ENCODE measurements around the gene GTF2A2. TPM values are rescaled to one million over a fixed set of nuclear protein-coding genes. Genes with fewer than 3 reads are reported as not detected.

Gene GTF2A2
- total RNA-seq, 4 donors from 2014 or later, result 18.7 to 35.7 (median 28.2) TPM

GRCh38 chr15:59615661-59616060, 41.7 kb downstream of the GTF2A2 start:
- DNase-seq, result no peak
- intact Hi-C loops (cut with DNase I), result loop anchor here (10.0 kb wide), 1 partner anchor 71 kb away; no protein-coding TSS in a partner anchor
- Histone ChIP-seq H3K27ac (peak overlapping the region in 3 of 4 donors; percentile 22 to 71 (median 60)), H3K9me3 (no peaks in the 10 kb centered on the region), H3K4me3 (no peak overlapping the region), H3K4me1 (peaks cover 0 to 31% (median 0%) of the 10 kb centered on the region in 3 donors), H3K36me3 (no peaks in the 10 kb centered on the region), H3K27me3 (peaks cover 0 to 23% (median 0%) of the 10 kb centered on the region in 4 donors)
- no peak for TF ChIP-seq CTCF (IDR thresholded peaks at IDR 0.05)
- TF ChIP-seq POLR2A (IDR thresholded peaks at IDR 0.05), result no peak
- 87 to 89% methylated on average over 4 to 5 of the region's 5 CpGs for WGBS, 2 donors

GRCh38 chr15:59614153-59614552, 43.2 kb downstream of the GTF2A2 start:
- no peaks in the 10 kb centered on the region for H3K9me3 ChIP-seq
- peaks cover 0 to 31% (median 0%) of the 10 kb centered on the region in 3 donors for H3K4me1 ChIP-seq
- intact Hi-C loops (cut with DNase I), result loop anchor here (10.0 kb wide), 1 partner anchor 69 kb away; no protein-coding TSS in a partner anchor
- H3K27me3 ChIP-seq, result peaks cover 0 to 21% (median 0%) of the 10 kb centered on the region in 4 donors
- TF ChIP-seq CTCF (IDR thresholded peaks at IDR 0.05) (no peak), POLR2A (IDR thresholded peaks at IDR 0.05) (no peak)
- no peak overlapping the region for H3K4me3 ChIP-seq
- no peaks in the 10 kb centered on the region for H3K36me3 ChIP-seq
- WGBS, 2 donors, result 83 to 90% methylated on average over 7 of the region's 7 CpGs
- no peak for DNase-seq
- H3K27ac ChIP-seq, result peak overlapping the region in 1 of 4 donors; percentile 71

- peaks cover 0 to 32% (median 0%) of the 10 kb centered on the region in 3 donors for H3K4me1 ChIP-seq
- intact Hi-C loops (cut with DNase I), result loop anchor here (10.0 kb wide), 1 partner anchor 67 kb away; no protein-coding TSS in a partner anchor
- peaks cover 0 to 10% (median 0%) of the 10 kb centered on the region in 4 donors for H3K27me3 ChIP-seq
- H3K27ac ChIP-seq, result peak within 1 kb of the TSS in 1 of 4 donors; percentile 50
- no peak for DNase-seq
- TF ChIP-seq CTCF (IDR thresholded peaks at IDR 0.05) (no peak), POLR2A (IDR thresholded peaks at IDR 0.05) (no peak)
- no peaks in the 10 kb centered on the region for H3K9me3 ChIP-seq
- no peaks in the 10 kb centered on the region for H3K36me3 ChIP-seq
- H3K4me3 ChIP-seq, result no peak within 1 kb of the TSS
- 58 to 65% methylated on average over 8 of the region's 8 CpGs for WGBS, 2 donors
Observed at GRCh38 chr15:59611276-59612260, 45.7 kb downstream of the GTF2A2 start, which contains the start of gene GCNT3. GCNT3 (plus strand) TSS chr15:59611783; CDS start chr15:59618239, 6,456 bp downstream.

- no peak overlapping the region for H3K27ac ChIP-seq
- 79 to 88% methylated on average over 6 of the region's 7 CpGs for WGBS, 2 donors
- H3K36me3 ChIP-seq, result no peaks in the 10 kb centered on the region
- no peaks in the 10 kb centered on the region for H3K9me3 ChIP-seq
- H3K27me3 ChIP-seq, result peaks cover 0 to 10% (median 0%) of the 10 kb centered on the region in 4 donors
- no peak for DNase-seq
- H3K4me1 ChIP-seq, result peaks cover 0 to 16% (median 0%) of the 10 kb centered on the region in 3 donors
- intact Hi-C loops (cut with DNase I), result loop anchor here (10.0 kb wide), 1 partner anchor 65 kb away; no protein-coding TSS in a partner anchor
- no peak overlapping the region for H3K4me3 ChIP-seq
- no peak for TF ChIP-seq POLR2A (IDR thresholded peaks at IDR 0.05)
- TF ChIP-seq CTCF (IDR thresholded peaks at IDR 0.05), result no peak
Observed at GRCh38 chr15:59609730-59610712, 47.3 kb downstream of the GTF2A2 start.
